PC-3 (cell line): ENCODE data around the gene CRYBG3.

Experiments used
- EZH2 ChIP-seq: fragments of 300-600 bp; sonication (generic); IDR thresholded peaks from one replicate; pipeline ENCODE4 v1.6.1; 2017; ENCODE audit warnings: antibody characterized with exemption, mild to moderate bottlenecking, low read length; ENCODE audit not compliant: unreplicated experiment
- EZH2phosphoT487 ChIP-seq: fragments of 300-600 bp; sonication (generic); IDR thresholded peaks from 2 replicates; pipeline ENCODE4 v1.6.1; 2018; ENCODE audit warnings: mild to moderate bottlenecking, antibody characterized with exemption, low read length, borderline replicate concordance
- TF ChIP-seq, protein P1 (sequence below): fragments of 300-600 bp; sonication (generic); conservative IDR thresholded peaks from 2 replicates; pipeline ENCODE4 v1.5.1; 2017; ENCODE audit warnings: antibody characterized with exemption, low read depth, mild to moderate bottlenecking, low read length

DNA sequence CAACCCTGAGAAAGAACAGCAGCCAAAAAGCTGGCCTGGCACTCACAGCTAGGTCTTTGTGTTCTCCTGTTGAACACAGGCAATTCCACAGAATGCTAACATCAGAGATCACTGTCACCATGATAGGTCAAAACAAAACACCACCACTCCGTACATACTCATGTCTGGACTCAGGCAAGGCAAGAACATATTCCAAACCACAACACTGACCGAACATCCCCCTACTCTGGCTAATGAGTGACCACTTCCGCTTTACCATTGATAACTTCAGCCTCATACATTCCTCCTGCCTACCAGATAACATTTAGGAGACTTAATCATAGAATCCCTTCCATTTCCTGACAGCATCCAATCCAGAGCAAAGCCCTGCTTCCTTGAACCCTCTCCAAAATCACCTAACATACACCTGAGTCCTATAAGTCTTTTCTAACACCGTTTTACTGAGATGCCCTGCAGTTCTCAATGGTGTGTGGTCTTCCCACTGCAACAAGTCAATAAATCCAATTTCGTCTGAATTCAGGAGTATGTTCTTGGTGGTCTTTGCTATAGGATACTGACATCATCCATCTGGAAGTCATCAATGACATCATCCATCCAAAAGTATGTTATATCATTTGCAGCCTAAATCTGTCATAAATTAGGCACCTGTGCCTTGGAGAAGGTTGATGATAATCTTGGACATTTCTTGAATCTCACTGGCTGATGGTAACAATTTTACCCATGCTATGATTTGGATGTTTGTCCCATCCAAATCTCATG lies 126.7 kb downstream of the CRYBG3 start:
- TF ChIP-seq, protein P1, sequence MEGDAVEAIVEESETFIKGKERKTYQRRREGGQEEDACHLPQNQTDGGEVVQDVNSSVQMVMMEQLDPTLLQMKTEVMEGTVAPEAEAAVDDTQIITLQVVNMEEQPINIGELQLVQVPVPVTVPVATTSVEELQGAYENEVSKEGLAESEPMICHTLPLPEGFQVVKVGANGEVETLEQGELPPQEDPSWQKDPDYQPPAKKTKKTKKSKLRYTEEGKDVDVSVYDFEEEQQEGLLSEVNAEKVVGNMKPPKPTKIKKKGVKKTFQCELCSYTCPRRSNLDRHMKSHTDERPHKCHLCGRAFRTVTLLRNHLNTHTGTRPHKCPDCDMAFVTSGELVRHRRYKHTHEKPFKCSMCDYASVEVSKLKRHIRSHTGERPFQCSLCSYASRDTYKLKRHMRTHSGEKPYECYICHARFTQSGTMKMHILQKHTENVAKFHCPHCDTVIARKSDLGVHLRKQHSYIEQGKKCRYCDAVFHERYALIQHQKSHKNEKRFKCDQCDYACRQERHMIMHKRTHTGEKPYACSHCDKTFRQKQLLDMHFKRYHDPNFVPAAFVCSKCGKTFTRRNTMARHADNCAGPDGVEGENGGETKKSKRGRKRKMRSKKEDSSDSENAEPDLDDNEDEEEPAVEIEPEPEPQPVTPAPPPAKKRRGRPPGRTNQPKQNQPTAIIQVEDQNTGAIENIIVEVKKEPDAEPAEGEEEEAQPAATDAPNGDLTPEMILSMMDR, result no peak
- TF ChIP-seq EZH2 (no peak), EZH2phosphoT487 (no peak)
